Colon (tissue), 2 donors: ENCODE results near the gene OR1J2.

Source experiments
- FAIRE-seq: peaks from 2 replicates; lab custom pipeline; 2012; peaks lifted over from hg19 to GRCh38; lab: Jason Lieb, UNC
- donor health status: control.
- donor health status: control.

The OR1J2 gene

DNA sequence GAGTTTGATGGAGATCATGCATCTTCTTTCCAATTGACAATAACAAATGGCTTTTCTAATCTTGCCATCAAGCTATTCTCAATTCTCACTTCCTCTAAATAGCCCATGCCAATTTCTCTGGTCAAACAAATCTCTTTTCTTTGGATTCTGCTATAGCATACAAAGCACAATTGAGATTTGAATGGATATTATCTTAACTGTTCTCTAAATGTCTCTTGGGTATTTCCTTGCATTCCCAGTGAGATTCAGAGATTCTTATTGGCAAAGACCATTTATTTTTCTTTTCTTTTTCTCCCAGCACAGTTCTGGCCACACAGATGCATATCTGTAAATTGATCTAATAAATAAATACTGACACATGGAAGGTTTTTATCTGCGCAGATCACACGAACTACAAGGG is 42.2 kb downstream of the OR1J2 start, which contains the start of gene OR1N2:
Gene OR1N2, plus strand, starts transcription at position 301 of the 400 bp plus-strand sequence. CDS start 100 bp downstream, outside the sequence.
- no peak for FAIRE-seq
